Measurements from ENCODE around the gene NPM1.
"Not testable (repeated sequence)": the region's sequence is repeated elsewhere in the genome, so short reads cannot be mapped to it uniquely, and the experiment has no call there.

The NPM1 gene

GRCh38 chr5:171366645-171367044 lies 21.0 kb upstream of the NPM1 start:
- H3K4me3 ChIP-seq (ENCODE audit: low read length) = no peak overlapping the region
- no peaks in the 10 kb centered on the region for H3K9me3 ChIP-seq (ENCODE audit: control insufficient read depth, low read length)
- no peak overlapping the region for H3K9ac ChIP-seq (ENCODE audit: low read length)
- peaks cover 4% of the 10 kb centered on the region for H3K27me3 ChIP-seq (ENCODE audit: control insufficient read depth, insufficient read depth, low read length)
- H3K4me1 ChIP-seq (ENCODE audit: control insufficient read depth, insufficient read depth, low read length) = no peaks in the 10 kb centered on the region
- no peaks in the 10 kb centered on the region for H3K36me3 ChIP-seq (ENCODE audit: control insufficient read depth, insufficient read depth, low read length)

- peaks cover 4% of the 10 kb centered on the region for H3K27me3 ChIP-seq (ENCODE audit: control insufficient read depth, insufficient read depth, low read length)
- no peaks in the 10 kb centered on the region for H3K36me3 ChIP-seq (ENCODE audit: control insufficient read depth, insufficient read depth, low read length)
- H3K9me3 ChIP-seq (ENCODE audit: control insufficient read depth, low read length) = no peaks in the 10 kb centered on the region
- no peaks in the 10 kb centered on the region for H3K4me1 ChIP-seq (ENCODE audit: control insufficient read depth, insufficient read depth, low read length)
- no peak overlapping the region for H3K9ac ChIP-seq (ENCODE audit: low read length)
- H3K4me3 ChIP-seq (ENCODE audit: low read length) = no peak overlapping the region
Observed at GRCh38 chr5:171367424-171368370, 20.0 kb upstream of the NPM1 start.

- H3K9ac ChIP-seq (ENCODE audit: low read length) = no peak overlapping the region
- no peaks in the 10 kb centered on the region for H3K36me3 ChIP-seq (ENCODE audit: control insufficient read depth, insufficient read depth, low read length)
- H3K4me1 ChIP-seq (ENCODE audit: control insufficient read depth, insufficient read depth, low read length) = no peaks in the 10 kb centered on the region
- H3K27me3 ChIP-seq (ENCODE audit: control insufficient read depth, insufficient read depth, low read length) = peaks cover 4% of the 10 kb centered on the region
- H3K4me3 ChIP-seq (ENCODE audit: low read length) = no peak overlapping the region
- H3K9me3 ChIP-seq (ENCODE audit: control insufficient read depth, low read length) = no peaks in the 10 kb centered on the region
Observed at GRCh38 chr5:171369056-171369455, 18.6 kb upstream of the NPM1 start.

GRCh38 chr5:171369898-171370297 lies 17.8 kb upstream of the NPM1 start:
- H3K9me3 ChIP-seq (ENCODE audit: control insufficient read depth, low read length) = no peaks in the 10 kb centered on the region

GRCh38 chr5:171370881-171371280 lies 16.8 kb upstream of the NPM1 start:
- H3K9ac ChIP-seq (ENCODE audit: low read length); H3K4me1 ChIP-seq (ENCODE audit: control insufficient read depth, insufficient read depth, low read length); H3K36me3 ChIP-seq (ENCODE audit: control insufficient read depth, insufficient read depth, low read length); H3K9me3 ChIP-seq (ENCODE audit: control insufficient read depth, low read length); H3K4me3 ChIP-seq (ENCODE audit: low read length); H3K27me3 ChIP-seq (ENCODE audit: control insufficient read depth, insufficient read depth, low read length): not testable (repeated sequence)

More at GRCh38 chr5:171369898-171370297, 17.8 kb upstream of the NPM1 start:
- H3K4me3 ChIP-seq (ENCODE audit: low read length) = no peak overlapping the region
- peaks cover 4% of the 10 kb centered on the region for H3K27me3 ChIP-seq (ENCODE audit: control insufficient read depth, insufficient read depth, low read length)
- no peaks in the 10 kb centered on the region for H3K36me3 ChIP-seq (ENCODE audit: control insufficient read depth, insufficient read depth, low read length)
- H3K4me1 ChIP-seq (ENCODE audit: control insufficient read depth, insufficient read depth, low read length) = no peaks in the 10 kb centered on the region
- no peak overlapping the region for H3K9ac ChIP-seq (ENCODE audit: low read length)

- no peaks in the 10 kb centered on the region for H3K27me3 ChIP-seq (ENCODE audit: control insufficient read depth, insufficient read depth, low read length)
- H3K9ac ChIP-seq (ENCODE audit: low read length) = no peak overlapping the region
- no peak overlapping the region for H3K4me3 ChIP-seq (ENCODE audit: low read length)
- no peaks in the 10 kb centered on the region for H3K9me3 ChIP-seq (ENCODE audit: control insufficient read depth, low read length)
- H3K36me3 ChIP-seq (ENCODE audit: control insufficient read depth, insufficient read depth, low read length) = no peaks in the 10 kb centered on the region
- H3K4me1 ChIP-seq (ENCODE audit: control insufficient read depth, insufficient read depth, low read length) = no peaks in the 10 kb centered on the region
Observed at GRCh38 chr5:171371326-171371725, 16.3 kb upstream of the NPM1 start.

GRCh38 chr5:171379961-171380360 lies 7.7 kb upstream of the NPM1 start:
- H3K4me3 ChIP-seq (ENCODE audit: low read length) = no peak overlapping the region
- H3K27me3 ChIP-seq (ENCODE audit: control insufficient read depth, insufficient read depth, low read length) = no peaks in the 10 kb centered on the region
- H3K9ac ChIP-seq (ENCODE audit: low read length) = no peak overlapping the region
- H3K36me3 ChIP-seq (ENCODE audit: control insufficient read depth, insufficient read depth, low read length) = no peaks in the 10 kb centered on the region
- no peaks in the 10 kb centered on the region for H3K4me1 ChIP-seq (ENCODE audit: control insufficient read depth, insufficient read depth, low read length)
- no peaks in the 10 kb centered on the region for H3K9me3 ChIP-seq (ENCODE audit: control insufficient read depth, low read length)

GRCh38 chr5:171384416-171384815 lies 3.2 kb upstream of the NPM1 start:
- not testable (repeated sequence) for H3K4me1 ChIP-seq (ENCODE audit: control insufficient read depth, insufficient read depth, low read length); H3K9me3 ChIP-seq (ENCODE audit: control insufficient read depth, low read length); H3K9ac ChIP-seq (ENCODE audit: low read length); H3K4me3 ChIP-seq (ENCODE audit: low read length); H3K36me3 ChIP-seq (ENCODE audit: control insufficient read depth, insufficient read depth, low read length); H3K27me3 ChIP-seq (ENCODE audit: control insufficient read depth, insufficient read depth, low read length)

GRCh38 chr5:171384999-171385398 lies 2.6 kb upstream of the NPM1 start:
- H3K9ac ChIP-seq (ENCODE audit: low read length); H3K4me3 ChIP-seq (ENCODE audit: low read length); H3K4me1 ChIP-seq (ENCODE audit: control insufficient read depth, insufficient read depth, low read length); H3K27me3 ChIP-seq (ENCODE audit: control insufficient read depth, insufficient read depth, low read length); H3K9me3 ChIP-seq (ENCODE audit: control insufficient read depth, low read length); H3K36me3 ChIP-seq (ENCODE audit: control insufficient read depth, insufficient read depth, low read length): not testable (repeated sequence)

- no peaks in the 10 kb centered on the region for H3K9me3 ChIP-seq (ENCODE audit: control insufficient read depth, low read length)
- no peaks in the 10 kb centered on the region for H3K27me3 ChIP-seq (ENCODE audit: control insufficient read depth, insufficient read depth, low read length)
- H3K4me3 ChIP-seq (ENCODE audit: low read length) = no peak overlapping the region
- H3K36me3 ChIP-seq (ENCODE audit: control insufficient read depth, insufficient read depth, low read length) = no peaks in the 10 kb centered on the region
- peaks cover 3% of the 10 kb centered on the region for H3K4me1 ChIP-seq (ENCODE audit: control insufficient read depth, insufficient read depth, low read length)
- H3K9ac ChIP-seq (ENCODE audit: low read length) = no peak overlapping the region
Observed at GRCh38 chr5:171386006-171386671, 1.5 kb upstream of the NPM1 start.

GRCh38 chr5:171386861-171387344 lies 746 bp upstream of the NPM1 start:
- Histone ChIP-seq H3K9ac (ENCODE audit: low read length) (peak overlapping the region; percentile 92), H3K9me3 (ENCODE audit: control insufficient read depth, low read length) (no peaks in the 10 kb centered on the region), H3K36me3 (ENCODE audit: control insufficient read depth, insufficient read depth, low read length) (no peaks in the 10 kb centered on the region), H3K4me3 (ENCODE audit: low read length) (peak overlapping the region; percentile 83), H3K4me1 (ENCODE audit: control insufficient read depth, insufficient read depth, low read length) (peaks cover 3% of the 10 kb centered on the region), H3K27me3 (ENCODE audit: control insufficient read depth, insufficient read depth, low read length) (no peaks in the 10 kb centered on the region)
